NT2/D1 (cell line): ENCODE data around the gene SLC12A8.

Source experiments
- DNase-seq: peaks from one replicate; pipeline ENCODE4 v3.0.0-alpha.2; 2011; ENCODE audit warnings: low read depth, low spot score
- H3K27me3 ChIP-seq: 2 replicates; pipeline ENCODE4 v1.6.0; 2011; ENCODE audit warnings: mild to moderate bottlenecking; ENCODE audit not compliant: insufficient read length, insufficient read depth
- H3K36me3 ChIP-seq: 2 replicates; pipeline ENCODE4 v1.6.1; 2011; ENCODE audit warnings: mild to moderate bottlenecking, low read length, mixed read lengths; ENCODE audit not compliant: insufficient read depth, insufficient read length
- H3K4me1 ChIP-seq: 2 replicates; pipeline ENCODE4 v1.5.1; 2011; ENCODE audit not compliant: insufficient read depth, insufficient read length
- H3K4me3 ChIP-seq: 2 replicates; pipeline ENCODE4 v1.5.1; 2011; ENCODE audit warnings: low read depth; ENCODE audit not compliant: insufficient read length
- H3K9ac ChIP-seq: 2 replicates; pipeline ENCODE4 v1.6.0; 2011; ENCODE audit warnings: low read depth; ENCODE audit not compliant: insufficient read length
- H3K9me3 ChIP-seq: 2 replicates; pipeline ENCODE4 v1.5.1; 2011; ENCODE audit warnings: mild to moderate bottlenecking, low read length; ENCODE audit not compliant: insufficient read depth
- SUZ12 ChIP-seq: IDR thresholded peaks from 2 replicates; pipeline ENCODE4 v1.6.1; 2011; ENCODE audit not compliant: insufficient read length, insufficient read depth; ENCODE audit errors: extremely low read depth
- YY1 ChIP-seq: IDR thresholded peaks from 2 replicates; pipeline ENCODE4 v1.6.1; 2011; ENCODE audit not compliant: insufficient read length, insufficient read depth
- ZNF274 ChIP-seq: IDR thresholded peaks from 2 replicates; pipeline ENCODE4 v1.6.1; 2011; ENCODE audit warnings: mild to moderate bottlenecking, low read depth, low read length

Gene SLC12A8

GRCh38 chr3:125115640-125116039 lies 96.9 kb downstream of the SLC12A8 start:
- H3K4me3 ChIP-seq = no peak overlapping the region

GRCh38 chr3:125112981-125113380 lies 99.6 kb downstream of the SLC12A8 start:
- Histone ChIP-seq H3K4me1 (peaks cover 13% of the 10 kb centered on the region), H3K27me3 (no peaks in the 10 kb centered on the region), H3K9me3 (no peaks in the 10 kb centered on the region), H3K9ac (no peak overlapping the region), H3K4me3 (no peak overlapping the region), H3K36me3 (peaks cover under 1% of the 10 kb centered on the region)
- no peak for DNase-seq
- TF ChIP-seq YY1 (no peak), ZNF274 (no peak), SUZ12 (no peak)

More at GRCh38 chr3:125115640-125116039, 96.9 kb downstream of the SLC12A8 start:
- Histone ChIP-seq H3K27me3 (peaks cover 2% of the 10 kb centered on the region), H3K9ac (no peak overlapping the region), H3K36me3 (no peaks in the 10 kb centered on the region), H3K4me1 (peaks cover 16% of the 10 kb centered on the region), H3K9me3 (no peaks in the 10 kb centered on the region)
- no peak for TF ChIP-seq SUZ12
- TF ChIP-seq ZNF274 = no peak
- TF ChIP-seq YY1 = no peak
- DNase-seq = no peak

GRCh38 chr3:125110876-125111480 lies 101.6 kb downstream of the SLC12A8 start:
- H3K36me3 ChIP-seq = peaks cover 16% of the 10 kb centered on the region
- no peak for TF ChIP-seq YY1
- TF ChIP-seq SUZ12 = no peak
- no peak for TF ChIP-seq ZNF274
- no peak overlapping the region for H3K9ac ChIP-seq
- H3K9me3 ChIP-seq = no peaks in the 10 kb centered on the region
- H3K27me3 ChIP-seq = no peaks in the 10 kb centered on the region
- H3K4me1 ChIP-seq = peaks cover 6% of the 10 kb centered on the region
- H3K4me3 ChIP-seq = no peak overlapping the region
- DNase-seq = no peak

- DNase-seq = no peak
- H3K9me3 ChIP-seq = 0 out of 2 replicates have a peak, but pooled peaks cover 6% of the 10 kb centered on the region
- peaks cover 4% of the 10 kb centered on the region for H3K4me1 ChIP-seq
- no peak overlapping the region for H3K4me3 ChIP-seq
- TF ChIP-seq YY1 (no peak), ZNF274 (no peak), SUZ12 (no peak)
- H3K36me3 ChIP-seq = peaks cover 16% of the 10 kb centered on the region
- H3K27me3 ChIP-seq = no peaks in the 10 kb centered on the region
- no peak overlapping the region for H3K9ac ChIP-seq
These were observed 102.3 kb downstream of the SLC12A8 start for GRCh38 chr3:125110016-125110875.

- Histone ChIP-seq H3K27me3 (no peaks in the 10 kb centered on the region), H3K4me1 (peaks cover 4% of the 10 kb centered on the region), H3K36me3 (peaks cover 16% of the 10 kb centered on the region), H3K9ac (no peak overlapping the region), H3K4me3 (no peak overlapping the region), H3K9me3 (0 out of 2 replicates have a peak, but pooled peaks cover 8% of the 10 kb centered on the region)
- no peak for TF ChIP-seq SUZ12
- no peak for TF ChIP-seq YY1
- TF ChIP-seq ZNF274 = no peak
- no peak for DNase-seq
These were observed 103.0 kb downstream of the SLC12A8 start for GRCh38 chr3:125109536-125109925.

- no peak for DNase-seq
- Histone ChIP-seq H3K9me3 (0 out of 2 replicates have a peak, but pooled peaks cover 8% of the 10 kb centered on the region), H3K36me3 (peaks cover 16% of the 10 kb centered on the region), H3K27me3 (no peaks in the 10 kb centered on the region), H3K4me1 (peaks cover 4% of the 10 kb centered on the region), H3K9ac (no peak overlapping the region), H3K4me3 (no peak overlapping the region)
- TF ChIP-seq SUZ12 (no peak), YY1 (no peak), ZNF274 (no peak)
These were observed 103.6 kb downstream of the SLC12A8 start for GRCh38 chr3:125108833-125109535.

- H3K27me3 ChIP-seq = no peaks in the 10 kb centered on the region
- H3K4me1 ChIP-seq = peaks cover 4% of the 10 kb centered on the region
- DNase-seq = no peak
- H3K36me3 ChIP-seq = peaks cover 16% of the 10 kb centered on the region
- H3K4me3 ChIP-seq = no peak overlapping the region
- H3K9ac ChIP-seq = no peak overlapping the region
- 0 out of 2 replicates have a peak, but pooled peaks cover 8% of the 10 kb centered on the region for H3K9me3 ChIP-seq
- TF ChIP-seq YY1 = no peak
- no peak for TF ChIP-seq SUZ12
- no peak for TF ChIP-seq ZNF274
These were observed 104.5 kb downstream of the SLC12A8 start for GRCh38 chr3:125107861-125108567.
